ENCODE measurements around the gene AADACL2.

DNA sequence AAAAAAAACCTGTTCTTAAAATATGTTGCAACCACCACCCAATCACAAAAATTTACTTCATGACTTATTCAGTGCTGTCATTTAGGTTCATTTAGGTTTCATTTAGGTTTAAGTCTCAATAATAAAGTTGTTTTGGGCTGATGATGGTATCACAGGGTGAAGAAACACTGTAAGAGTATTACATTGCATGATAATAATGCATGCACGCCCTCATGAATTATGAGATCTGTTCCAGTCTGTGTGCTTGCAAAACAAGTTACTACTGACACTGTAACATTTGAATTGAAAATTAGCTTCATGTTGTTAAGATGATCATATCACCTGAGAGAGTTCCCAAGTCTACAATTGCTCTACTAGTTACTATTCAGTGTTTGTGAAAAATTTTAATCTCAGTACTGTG, at the start of gene AADACL2:
- TF ChIP-seq, protein P1, sequence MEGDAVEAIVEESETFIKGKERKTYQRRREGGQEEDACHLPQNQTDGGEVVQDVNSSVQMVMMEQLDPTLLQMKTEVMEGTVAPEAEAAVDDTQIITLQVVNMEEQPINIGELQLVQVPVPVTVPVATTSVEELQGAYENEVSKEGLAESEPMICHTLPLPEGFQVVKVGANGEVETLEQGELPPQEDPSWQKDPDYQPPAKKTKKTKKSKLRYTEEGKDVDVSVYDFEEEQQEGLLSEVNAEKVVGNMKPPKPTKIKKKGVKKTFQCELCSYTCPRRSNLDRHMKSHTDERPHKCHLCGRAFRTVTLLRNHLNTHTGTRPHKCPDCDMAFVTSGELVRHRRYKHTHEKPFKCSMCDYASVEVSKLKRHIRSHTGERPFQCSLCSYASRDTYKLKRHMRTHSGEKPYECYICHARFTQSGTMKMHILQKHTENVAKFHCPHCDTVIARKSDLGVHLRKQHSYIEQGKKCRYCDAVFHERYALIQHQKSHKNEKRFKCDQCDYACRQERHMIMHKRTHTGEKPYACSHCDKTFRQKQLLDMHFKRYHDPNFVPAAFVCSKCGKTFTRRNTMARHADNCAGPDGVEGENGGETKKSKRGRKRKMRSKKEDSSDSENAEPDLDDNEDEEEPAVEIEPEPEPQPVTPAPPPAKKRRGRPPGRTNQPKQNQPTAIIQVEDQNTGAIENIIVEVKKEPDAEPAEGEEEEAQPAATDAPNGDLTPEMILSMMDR (IDR thresholded peaks at IDR 0.05), result no peak
- TF ChIP-seq POLR2AphosphoS5 (IDR thresholded peaks at IDR 0.05; ENCODE audit: insufficient read depth in 1 of 2, low read depth in 1 of 2) (no peak), POLR2A (IDR thresholded peaks at IDR 0.05) (no peak)
